Neural cell (in vitro differentiated cells): ENCODE results near the gene HJV.
"Not testable (repeated sequence)": the region's sequence is repeated elsewhere in the genome, so short reads cannot be mapped to it uniquely, and the experiment has no call there.

ENCODE experiments used
- EP300 ChIP-seq: fragments of 450-650 bp; conservative IDR thresholded peaks from 2 replicates; pipeline ENCODE4 v1.6.1; 2014; ENCODE audit warnings: antibody characterized with exemption, mild to moderate bottlenecking, moderate library complexity; ENCODE audit not compliant: poor library complexity, severe bottlenecking
- EZH2 ChIP-seq: fragments of 200-600, 300-800 bp; shearing (Covaris generic), sonication (generic); IDR thresholded peaks from 2 replicates; pipeline ENCODE4 v1.6.1; 2014; ENCODE audit warnings: antibody characterized with exemption, low read length, borderline replicate concordance, mild to moderate bottlenecking; ENCODE audit not compliant: insufficient read depth, poor library complexity, severe bottlenecking
- POLR2AphosphoS5 ChIP-seq: IDR thresholded peaks from 2 replicates; pipeline ENCODE4 v1.6.1; 2012
- RAD21 ChIP-seq: fragments of 450-650 bp; conservative IDR thresholded peaks from 2 replicates; pipeline ENCODE4 v1.6.1; 2014; ENCODE audit warnings: antibody characterized with exemption, mild to moderate bottlenecking, moderate library complexity
- TF ChIP-seq, protein P1 (sequence below): fragments of 450-650 bp; IDR thresholded peaks from 2 replicates; pipeline ENCODE4 v1.5.1; 2014; ENCODE audit warnings: antibody characterized with exemption, mild to moderate bottlenecking, moderate library complexity; ENCODE audit not compliant: poor library complexity, severe bottlenecking

GRCh38 chr1:146049866-146050651, 28.5 kb upstream of the HJV start:
- not testable (repeated sequence) for TF ChIP-seq EZH2, RAD21, EP300, POLR2AphosphoS5
- TF ChIP-seq, protein P1, sequence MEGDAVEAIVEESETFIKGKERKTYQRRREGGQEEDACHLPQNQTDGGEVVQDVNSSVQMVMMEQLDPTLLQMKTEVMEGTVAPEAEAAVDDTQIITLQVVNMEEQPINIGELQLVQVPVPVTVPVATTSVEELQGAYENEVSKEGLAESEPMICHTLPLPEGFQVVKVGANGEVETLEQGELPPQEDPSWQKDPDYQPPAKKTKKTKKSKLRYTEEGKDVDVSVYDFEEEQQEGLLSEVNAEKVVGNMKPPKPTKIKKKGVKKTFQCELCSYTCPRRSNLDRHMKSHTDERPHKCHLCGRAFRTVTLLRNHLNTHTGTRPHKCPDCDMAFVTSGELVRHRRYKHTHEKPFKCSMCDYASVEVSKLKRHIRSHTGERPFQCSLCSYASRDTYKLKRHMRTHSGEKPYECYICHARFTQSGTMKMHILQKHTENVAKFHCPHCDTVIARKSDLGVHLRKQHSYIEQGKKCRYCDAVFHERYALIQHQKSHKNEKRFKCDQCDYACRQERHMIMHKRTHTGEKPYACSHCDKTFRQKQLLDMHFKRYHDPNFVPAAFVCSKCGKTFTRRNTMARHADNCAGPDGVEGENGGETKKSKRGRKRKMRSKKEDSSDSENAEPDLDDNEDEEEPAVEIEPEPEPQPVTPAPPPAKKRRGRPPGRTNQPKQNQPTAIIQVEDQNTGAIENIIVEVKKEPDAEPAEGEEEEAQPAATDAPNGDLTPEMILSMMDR, result not testable (repeated sequence)
